Stimulated activated naive CD8-positive, alpha-beta T cell treated with anti-CD3 and anti-CD28 coated beads, Interleukin-15, Interleukin-2, amounts not matched to agents 100 ng/mL and 50 ng/mL, for 24 hours (primary cell): ENCODE results near the gene CCS.

Experiments
- H3K27ac Mint-ChIP-seq: one replicate; pipeline ENCODE4 v1.8.0; 2021; ENCODE audit warnings: mild to moderate bottlenecking, mixed read lengths
- H3K27me3 Mint-ChIP-seq: one replicate; pipeline ENCODE4 v1.8.0; 2021; ENCODE audit warnings: mixed read lengths
- H3K36me3 Mint-ChIP-seq: one replicate; pipeline ENCODE4 v1.8.0; 2021; ENCODE audit warnings: low read depth, mixed read lengths
- H3K4me1 Mint-ChIP-seq: one replicate; pipeline ENCODE4 v1.8.0; 2021; ENCODE audit warnings: low read depth, mixed read lengths
- H3K4me3 Mint-ChIP-seq: one replicate; pipeline ENCODE4 v1.8.0; 2021; ENCODE audit warnings: mild to moderate bottlenecking, mixed read lengths
- H3K9me3 Mint-ChIP-seq: one replicate; pipeline ENCODE4 v1.8.0; 2021; ENCODE audit warnings: mixed read lengths

CCS gene

GRCh38 chr11:66556086-66556485 is 36.9 kb upstream of the CCS start:
- H3K36me3 Mint-ChIP-seq = no peaks in the 10 kb centered on the region
- H3K27ac Mint-ChIP-seq = no peak overlapping the region
- H3K4me1 Mint-ChIP-seq = peaks cover 6% of the 10 kb centered on the region
- no peaks in the 10 kb centered on the region for H3K9me3 Mint-ChIP-seq
- no peak overlapping the region for H3K4me3 Mint-ChIP-seq
- peaks cover 16% of the 10 kb centered on the region for H3K27me3 Mint-ChIP-seq

DNA sequence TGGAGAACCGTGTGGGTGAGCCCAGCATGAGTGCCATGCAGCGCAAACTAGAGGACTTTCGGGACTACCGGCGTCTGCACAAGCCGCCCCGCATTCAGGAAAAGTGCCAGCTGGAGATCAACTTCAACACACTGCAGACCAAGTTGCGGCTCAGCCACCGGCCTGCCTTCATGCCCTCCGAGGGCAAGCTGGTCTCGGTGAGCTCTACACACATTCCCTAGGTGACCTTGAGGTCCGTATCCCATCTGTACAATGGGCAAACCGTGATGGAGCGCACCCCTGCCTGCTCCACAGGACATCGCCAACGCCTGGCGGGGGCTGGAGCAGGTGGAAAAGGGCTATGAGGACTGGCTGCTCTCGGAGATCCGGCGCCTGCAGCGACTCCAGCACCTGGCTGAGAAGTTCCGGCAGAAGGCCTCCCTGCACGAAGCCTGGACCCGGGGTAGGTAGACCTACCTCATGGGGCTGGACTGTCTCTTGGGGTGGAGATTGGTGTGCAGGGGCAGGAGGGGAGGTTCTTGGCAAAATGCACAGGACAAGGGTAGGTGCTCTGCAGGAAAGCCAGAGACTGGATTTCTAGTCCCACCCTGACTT is 35.2 kb upstream of the CCS start:
- Mint-ChIP-seq H3K36me3 (no peaks in the 10 kb centered on the region), H3K4me1 (peaks cover 6% of the 10 kb centered on the region), H3K27me3 (peaks cover 16% of the 10 kb centered on the region), H3K4me3 (no peak overlapping the region), H3K9me3 (no peaks in the 10 kb centered on the region), H3K27ac (no peak overlapping the region)

DNA sequence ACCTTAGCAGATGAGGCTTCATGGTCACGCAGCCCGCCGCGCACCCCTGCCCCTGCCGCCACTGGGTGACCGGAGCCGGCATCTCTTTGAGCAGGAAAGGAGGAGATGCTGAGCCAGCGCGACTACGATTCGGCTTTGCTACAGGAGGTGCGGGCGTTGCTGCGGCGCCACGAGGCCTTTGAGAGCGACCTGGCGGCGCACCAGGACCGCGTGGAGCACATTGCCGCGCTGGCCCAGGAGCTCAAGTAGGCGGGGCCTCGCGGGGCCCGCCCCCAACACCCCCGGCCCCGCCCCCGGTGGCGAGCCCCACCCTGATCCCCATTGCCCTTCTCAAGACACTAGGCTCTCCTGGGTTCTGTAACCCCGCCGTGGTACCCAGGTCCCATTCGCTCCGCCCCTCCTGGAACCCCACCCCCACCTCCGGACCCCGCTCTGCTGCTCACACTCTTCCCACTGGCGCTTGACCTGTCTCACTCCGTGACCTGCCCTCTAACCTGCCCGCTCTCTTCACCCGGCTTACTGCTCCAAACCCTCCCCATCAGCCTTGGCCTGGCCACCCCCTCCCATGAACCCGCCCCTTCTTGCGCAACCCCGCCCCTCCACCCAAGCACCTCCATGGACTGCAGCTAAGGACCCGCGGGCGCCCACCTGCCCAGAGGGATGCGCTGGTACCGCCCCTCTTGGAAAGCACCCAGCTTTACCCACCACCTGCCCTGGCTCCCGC is 33.7 kb upstream of the CCS start:
- Mint-ChIP-seq H3K27me3 (peaks cover 16% of the 10 kb centered on the region), H3K4me1 (peaks cover 6% of the 10 kb centered on the region), H3K9me3 (no peaks in the 10 kb centered on the region), H3K36me3 (no peaks in the 10 kb centered on the region), H3K4me3 (no peak overlapping the region), H3K27ac (no peak overlapping the region)

DNA sequence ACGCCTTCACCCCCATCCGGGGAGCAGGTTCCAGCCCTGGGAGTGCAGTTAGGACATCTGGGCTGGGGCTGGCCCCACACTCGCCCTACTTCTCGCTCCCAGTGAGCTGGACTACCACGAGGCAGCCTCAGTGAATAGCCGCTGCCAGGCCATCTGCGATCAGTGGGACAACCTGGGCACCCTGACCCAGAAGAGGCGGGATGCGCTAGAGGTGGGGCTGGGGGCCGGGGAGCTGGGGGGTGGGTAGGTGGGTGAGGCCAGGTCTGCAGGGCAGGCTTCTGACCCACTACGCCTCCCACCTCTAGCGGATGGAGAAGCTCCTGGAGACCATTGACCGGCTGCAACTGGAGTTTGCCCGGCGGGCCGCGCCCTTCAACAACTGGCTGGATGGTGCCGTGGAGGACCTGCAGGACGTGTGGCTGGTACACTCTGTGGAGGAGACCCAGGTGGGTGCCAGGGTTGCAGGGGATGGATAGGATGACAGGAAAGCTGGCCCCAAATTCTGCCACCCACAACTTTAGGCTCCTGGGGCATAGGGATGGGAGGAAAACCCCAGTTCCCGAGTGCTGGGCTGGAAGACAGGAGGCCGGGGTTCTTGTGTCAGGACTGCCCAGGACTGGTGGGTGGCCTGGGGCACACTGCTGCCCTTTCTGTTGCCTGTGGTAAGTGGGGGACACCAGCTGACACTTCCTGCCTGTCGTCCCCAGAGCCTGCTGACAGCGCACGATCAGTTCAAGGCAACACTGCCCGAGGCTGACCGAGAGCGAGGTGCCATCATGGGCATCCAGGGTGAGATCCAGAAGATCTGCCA is 32.9 kb upstream of the CCS start:
- Mint-ChIP-seq H3K27me3 (peaks cover 16% of the 10 kb centered on the region), H3K36me3 (no peaks in the 10 kb centered on the region), H3K4me1 (peaks cover 6% of the 10 kb centered on the region), H3K4me3 (no peak overlapping the region), H3K9me3 (no peaks in the 10 kb centered on the region), H3K27ac (no peak overlapping the region)

DNA sequence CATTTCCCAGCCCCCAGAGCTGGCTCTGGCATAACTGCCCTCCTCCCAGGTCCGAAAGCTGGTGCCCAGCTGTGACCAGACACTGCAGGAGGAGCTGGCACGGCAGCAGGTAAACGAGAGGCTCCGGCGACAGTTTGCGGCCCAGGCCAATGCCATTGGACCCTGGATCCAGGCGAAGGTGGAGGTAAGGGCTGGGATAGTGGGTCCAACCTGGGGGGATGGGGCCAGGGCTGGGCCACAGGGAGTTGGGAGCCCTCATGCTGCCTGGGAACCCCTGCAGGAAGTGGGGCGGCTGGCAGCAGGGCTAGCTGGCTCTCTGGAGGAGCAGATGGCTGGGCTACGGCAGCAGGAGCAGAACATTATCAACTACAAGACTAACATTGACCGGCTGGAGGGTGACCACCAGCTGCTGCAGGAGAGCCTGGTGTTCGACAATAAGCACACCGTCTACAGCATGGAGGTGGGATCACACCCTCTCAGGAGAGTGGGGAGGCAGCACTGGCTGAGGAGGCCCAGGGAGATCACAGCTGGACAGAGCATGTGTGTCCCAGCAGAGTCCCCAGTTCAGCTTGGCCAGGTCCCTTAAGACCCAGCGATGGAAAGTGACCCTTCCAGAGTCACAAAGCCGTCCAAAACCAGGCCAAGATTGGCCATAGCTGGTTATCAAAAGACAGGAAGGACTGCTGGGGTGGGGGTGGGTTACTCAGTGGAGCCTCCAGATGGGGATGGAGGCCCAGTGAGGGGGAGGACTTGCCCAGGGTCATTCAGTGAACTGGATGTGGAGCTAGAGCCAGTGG is 31.6 kb upstream of the CCS start:
- Mint-ChIP-seq H3K4me3 (no peak overlapping the region), H3K4me1 (peaks cover 6% of the 10 kb centered on the region), H3K9me3 (no peaks in the 10 kb centered on the region), H3K36me3 (no peaks in the 10 kb centered on the region), H3K27ac (no peak overlapping the region), H3K27me3 (peaks cover 16% of the 10 kb centered on the region)

GRCh38 chr11:66561975-66562248 is 31.1 kb upstream of the CCS start:
- no peak overlapping the region for H3K4me3 Mint-ChIP-seq
- peaks cover 16% of the 10 kb centered on the region for H3K27me3 Mint-ChIP-seq
- H3K27ac Mint-ChIP-seq = no peak overlapping the region
- H3K36me3 Mint-ChIP-seq = no peaks in the 10 kb centered on the region
- peaks cover 6% of the 10 kb centered on the region for H3K4me1 Mint-ChIP-seq
- H3K9me3 Mint-ChIP-seq = no peaks in the 10 kb centered on the region

- H3K9me3 Mint-ChIP-seq = no peaks in the 10 kb centered on the region
- H3K36me3 Mint-ChIP-seq = no peaks in the 10 kb centered on the region
- no peak overlapping the region for H3K27ac Mint-ChIP-seq
- peaks cover 6% of the 10 kb centered on the region for H3K4me1 Mint-ChIP-seq
- peaks cover 16% of the 10 kb centered on the region for H3K27me3 Mint-ChIP-seq
- no peak overlapping the region for H3K4me3 Mint-ChIP-seq
Measured at GRCh38 chr11:66562275-66562674, 30.7 kb upstream of the CCS start.

DNA sequence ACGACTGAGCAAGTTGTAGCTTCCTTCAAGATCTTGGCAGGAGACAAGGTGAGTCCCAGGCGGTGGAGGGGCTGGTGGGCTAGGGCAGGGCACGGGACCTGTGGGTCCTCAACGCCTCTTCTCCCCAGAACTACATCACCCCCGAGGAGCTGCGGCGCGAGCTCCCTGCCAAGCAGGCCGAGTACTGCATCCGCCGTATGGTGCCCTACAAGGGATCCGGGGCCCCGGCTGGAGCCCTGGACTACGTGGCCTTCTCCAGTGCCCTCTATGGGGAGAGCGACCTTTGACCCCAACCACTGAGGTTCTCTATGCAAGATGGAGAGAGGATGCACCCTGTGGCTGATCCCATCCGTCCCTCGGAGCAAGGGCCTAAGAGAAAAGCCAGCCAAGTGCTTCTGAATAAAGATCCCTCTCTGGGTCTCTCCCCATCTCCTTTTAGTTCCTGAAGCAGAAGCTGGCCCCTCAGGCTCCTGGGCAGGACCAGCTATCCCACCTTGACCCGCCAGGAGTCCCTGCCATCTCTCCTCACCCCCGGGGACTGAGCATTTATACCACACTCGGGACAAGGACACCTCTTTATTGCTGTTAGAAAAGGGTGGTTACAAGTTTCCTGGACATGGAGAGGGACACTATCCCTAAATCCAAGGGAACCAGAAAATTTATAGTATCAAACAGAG is 29.9 kb upstream of the CCS start:
- Mint-ChIP-seq H3K27ac (no peak overlapping the region), H3K36me3 (no peaks in the 10 kb centered on the region), H3K4me1 (peaks cover 6% of the 10 kb centered on the region), H3K9me3 (no peaks in the 10 kb centered on the region), H3K4me3 (no peak overlapping the region), H3K27me3 (peaks cover 13% of the 10 kb centered on the region)

DNA sequence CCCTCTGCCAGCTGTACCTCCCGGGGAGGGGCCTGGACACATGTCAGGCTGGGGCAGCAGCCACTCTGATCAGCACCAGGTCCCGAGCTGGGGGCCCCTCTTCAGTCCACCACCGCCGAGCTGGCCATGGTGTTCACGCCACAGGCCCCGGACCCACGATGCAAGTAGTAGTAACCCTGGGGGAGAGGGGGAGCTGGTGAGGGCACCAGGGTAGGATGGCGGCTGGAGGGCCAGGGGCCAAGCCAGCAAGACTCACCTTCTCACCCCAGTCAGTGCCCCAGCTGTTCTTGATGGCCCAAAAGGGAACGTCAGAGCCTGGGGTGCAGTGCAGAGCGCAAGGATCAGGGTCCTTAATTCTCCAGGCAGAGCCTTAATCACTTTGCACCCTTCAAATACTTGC is 29.2 kb upstream of the CCS start:
- H3K4me1 Mint-ChIP-seq = peaks cover 6% of the 10 kb centered on the region
- peaks cover 6% of the 10 kb centered on the region for H3K27me3 Mint-ChIP-seq
- no peaks in the 10 kb centered on the region for H3K9me3 Mint-ChIP-seq
- H3K27ac Mint-ChIP-seq = no peak overlapping the region
- no peaks in the 10 kb centered on the region for H3K36me3 Mint-ChIP-seq
- H3K4me3 Mint-ChIP-seq = no peak overlapping the region

GRCh38 chr11:66564538-66564937 is 28.4 kb upstream of the CCS start:
- peaks cover 3% of the 10 kb centered on the region for H3K4me1 Mint-ChIP-seq
- no peak overlapping the region for H3K27ac Mint-ChIP-seq
- no peaks in the 10 kb centered on the region for H3K9me3 Mint-ChIP-seq
- no peaks in the 10 kb centered on the region for H3K36me3 Mint-ChIP-seq
- H3K27me3 Mint-ChIP-seq = peaks cover 3% of the 10 kb centered on the region
- no peak overlapping the region for H3K4me3 Mint-ChIP-seq

DNA sequence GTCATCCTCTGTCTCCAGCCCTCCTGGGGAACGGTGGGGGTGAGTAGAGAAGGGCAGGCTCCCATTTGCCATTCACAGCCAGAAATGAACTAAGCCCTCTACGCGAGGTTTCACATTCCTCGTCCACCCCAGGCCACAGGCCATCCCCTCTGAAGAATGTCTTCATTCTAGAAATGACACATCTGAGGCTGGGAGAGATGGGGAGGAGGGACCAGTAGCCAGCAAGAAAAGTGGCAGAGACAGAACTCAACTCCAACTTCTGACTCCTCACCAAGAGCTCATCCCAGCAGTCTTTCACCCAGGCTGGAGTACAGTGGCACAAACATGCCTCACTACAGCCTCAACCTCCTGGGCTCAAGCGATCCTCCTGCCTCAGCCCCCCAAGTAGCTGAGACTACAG is 28.0 kb upstream of the CCS start:
- Mint-ChIP-seq H3K27ac (no peak overlapping the region), H3K4me1 (peaks cover 3% of the 10 kb centered on the region), H3K9me3 (no peaks in the 10 kb centered on the region), H3K36me3 (no peaks in the 10 kb centered on the region), H3K4me3 (no peak overlapping the region), H3K27me3 (peaks cover 3% of the 10 kb centered on the region)

GRCh38 chr11:66566221-66566620 is 26.8 kb upstream of the CCS start:
- H3K27ac Mint-ChIP-seq = no peak overlapping the region
- peaks cover 3% of the 10 kb centered on the region for H3K4me1 Mint-ChIP-seq
- H3K27me3 Mint-ChIP-seq = peaks cover 3% of the 10 kb centered on the region

GRCh38 chr11:66567787-66568123 is 25.2 kb upstream of the CCS start:
- Mint-ChIP-seq H3K4me3 (peak overlapping the region; percentile 52), H3K9me3 (no peaks in the 10 kb centered on the region), H3K27ac (no peak overlapping the region), H3K27me3 (peaks cover 3% of the 10 kb centered on the region), H3K4me1 (peaks cover 3% of the 10 kb centered on the region), H3K36me3 (no peaks in the 10 kb centered on the region)

More at GRCh38 chr11:66566221-66566620, 26.8 kb upstream of the CCS start:
- Mint-ChIP-seq H3K9me3 (no peaks in the 10 kb centered on the region), H3K36me3 (no peaks in the 10 kb centered on the region), H3K4me3 (no peak overlapping the region)

DNA sequence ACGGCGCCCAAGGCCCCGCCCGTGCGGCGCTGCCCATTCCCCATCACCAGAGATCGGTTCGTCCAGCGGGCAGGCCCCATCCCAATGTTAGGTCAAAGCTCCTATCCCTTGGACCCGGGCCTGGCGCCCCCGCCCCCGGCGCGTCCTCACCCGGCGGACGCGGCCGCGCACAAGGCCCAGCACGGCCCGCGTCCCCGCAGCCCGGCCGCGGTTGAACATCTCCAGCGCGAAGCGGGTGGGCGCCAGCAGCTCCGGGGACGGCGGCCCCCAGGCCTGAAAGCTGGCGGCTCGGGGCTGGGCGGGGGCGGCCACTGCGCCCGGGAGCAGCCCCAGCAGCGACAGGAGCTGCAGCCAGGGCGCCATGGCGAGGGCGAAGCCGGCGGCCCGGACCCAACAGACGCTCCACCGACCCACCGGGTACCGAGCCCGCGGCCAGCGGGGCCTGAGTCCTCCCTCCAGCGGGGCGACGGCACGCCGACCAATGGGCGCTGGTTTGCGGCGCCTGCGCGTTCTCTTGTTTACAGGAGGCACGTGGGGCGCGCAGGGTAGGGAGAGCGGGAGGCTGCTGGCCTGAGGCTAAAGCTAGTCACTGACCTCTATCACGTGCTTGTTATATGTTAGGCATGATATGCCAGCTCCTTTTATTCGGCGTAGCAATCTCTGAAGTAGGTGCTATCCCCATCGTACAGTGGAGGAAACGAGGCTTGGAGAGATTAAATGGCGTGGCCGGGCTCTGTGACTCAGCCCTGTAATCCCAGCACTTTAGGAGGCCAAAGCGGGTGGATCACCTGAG is 24.7 kb upstream of the CCS start, which contains the start of gene CTSF:
TSS of gene CTSF (minus strand) at position 483 of the 793 bp plus-strand sequence. CDS start at position 363, 120 bp downstream.
- Mint-ChIP-seq H3K9me3 (no peaks in the 10 kb centered on the region), H3K27me3 (peaks cover 3% of the 10 kb centered on the region), H3K36me3 (no peaks in the 10 kb centered on the region), H3K4me1 (peaks cover 3% of the 10 kb centered on the region), H3K4me3 (peak within 1 kb of the TSS; percentile 78), H3K27ac (no peak within 1 kb of the TSS)
